Activated CD4-positive, CD25-positive, alpha-beta regulatory T cell treated with anti-CD3 and anti-CD28 coated beads, Interleukin-2, amount 50 U/mL, for 16 hours (primary cell): ENCODE measurements around the gene DOLK.
A peak's percentile ranks its signal among the peaks of the same experiment; 100 is the strongest.

ENCODE experiments used
- DNase-seq: peaks from one replicate; pipeline ENCODE4 v3.0.0-alpha.2; 2020; ENCODE audit warnings: low read depth, low spot score

Gene DOLK

GRCh38 chr9:128906741-128907140 lies 40.7 kb downstream of the DOLK start:
- DNase-seq: no peak

- DNase-seq: no peak
These were observed 41.4 kb downstream of the DOLK start for GRCh38 chr9:128905964-128906363.

DNA sequence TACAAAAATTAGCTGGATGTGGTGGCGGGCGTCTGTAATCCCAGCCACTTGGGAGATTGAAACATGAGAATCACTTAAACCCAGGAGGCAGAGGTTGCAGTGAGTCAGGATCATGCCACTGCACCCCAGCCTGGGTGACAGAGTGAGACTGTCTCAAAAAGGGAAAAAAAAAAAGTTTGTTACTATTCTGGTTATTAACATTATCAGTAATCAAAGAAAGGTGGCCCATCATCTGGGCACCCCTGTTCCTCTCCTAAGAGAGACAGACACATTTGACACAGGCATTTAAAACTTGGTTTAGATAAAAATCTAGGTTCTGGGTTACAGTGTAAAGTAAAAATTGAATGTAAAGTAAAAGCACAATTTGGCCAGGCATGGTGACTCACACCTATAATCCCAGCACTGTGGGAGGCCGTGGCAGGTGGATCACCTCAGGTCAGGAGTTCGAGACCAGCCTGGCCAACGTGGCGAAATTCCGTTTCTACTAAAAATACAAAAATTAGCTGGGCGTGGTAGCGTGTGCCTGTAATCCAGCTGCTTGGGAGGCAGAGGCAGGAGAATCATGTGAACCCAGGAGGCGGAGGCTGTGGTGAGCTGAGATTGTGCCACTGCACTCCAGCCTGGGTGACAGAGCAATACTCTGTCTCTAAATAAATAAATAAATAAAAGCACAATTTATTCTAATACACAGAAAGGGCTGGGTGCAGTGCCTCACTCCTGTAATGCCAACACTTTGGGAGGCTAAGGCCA lies 43.4 kb downstream of the DOLK start:
- no peak for DNase-seq

- no peak for DNase-seq
These were observed 44.3 kb downstream of the DOLK start for GRCh38 chr9:128903079-128903461.

DNA sequence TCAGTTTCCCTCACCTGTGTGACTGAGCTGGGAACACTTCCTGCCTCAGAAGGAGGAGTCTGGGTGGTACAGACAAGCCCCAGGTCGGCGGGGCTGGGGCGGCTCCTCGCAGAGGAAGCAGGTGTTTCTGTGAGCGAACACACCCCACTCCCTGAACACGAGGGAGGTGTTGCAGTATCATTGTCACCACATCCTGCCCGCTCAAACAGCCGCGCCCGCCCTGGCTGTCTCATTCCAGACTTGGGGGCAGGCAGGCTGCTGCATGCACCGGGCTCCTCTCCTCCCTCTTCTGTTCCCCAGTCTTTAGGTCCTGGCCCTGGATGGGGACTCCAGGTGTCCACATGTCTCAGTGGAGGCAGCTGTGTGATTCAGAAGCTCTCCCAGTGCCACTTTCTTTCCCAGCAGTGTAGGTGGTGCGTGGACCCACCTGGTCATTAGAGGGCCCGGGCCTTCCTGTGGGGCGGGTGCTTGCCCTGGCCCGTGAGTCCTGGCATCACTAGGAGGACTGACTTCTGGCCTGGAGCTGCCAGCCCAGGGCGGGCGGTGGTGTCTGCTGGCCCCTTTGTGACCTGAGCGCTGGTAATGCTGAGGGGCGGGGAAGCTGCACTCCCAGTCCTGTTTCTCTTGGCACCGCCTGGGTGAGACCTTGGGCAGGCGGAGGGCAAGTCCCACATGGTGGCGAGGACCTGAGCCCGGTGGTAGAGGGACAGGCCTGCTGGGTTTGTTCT lies 44.9 kb downstream of the DOLK start:
- DNase-seq: peak; percentile 72

DNA sequence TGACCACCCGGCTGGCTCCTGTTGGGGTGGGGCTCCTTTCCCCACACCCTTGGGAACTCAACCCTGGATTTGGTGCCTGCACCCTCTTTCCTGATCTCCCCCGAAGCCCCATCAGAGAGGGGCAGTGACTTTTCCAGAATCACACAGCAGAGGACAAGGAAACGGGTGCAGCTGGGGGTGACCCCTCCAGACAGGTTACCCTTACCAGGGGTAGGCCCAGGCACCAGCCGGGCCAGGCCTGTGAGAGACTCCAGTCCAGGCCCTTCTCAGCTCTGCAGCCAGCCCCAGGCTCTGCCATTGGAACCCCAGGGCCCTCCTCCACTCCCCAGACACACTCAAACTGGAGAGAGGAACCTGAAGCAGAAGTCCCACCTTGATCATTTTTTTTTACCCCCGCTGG lies 45.6 kb downstream of the DOLK start:
- DNase-seq: no peak

DNA sequence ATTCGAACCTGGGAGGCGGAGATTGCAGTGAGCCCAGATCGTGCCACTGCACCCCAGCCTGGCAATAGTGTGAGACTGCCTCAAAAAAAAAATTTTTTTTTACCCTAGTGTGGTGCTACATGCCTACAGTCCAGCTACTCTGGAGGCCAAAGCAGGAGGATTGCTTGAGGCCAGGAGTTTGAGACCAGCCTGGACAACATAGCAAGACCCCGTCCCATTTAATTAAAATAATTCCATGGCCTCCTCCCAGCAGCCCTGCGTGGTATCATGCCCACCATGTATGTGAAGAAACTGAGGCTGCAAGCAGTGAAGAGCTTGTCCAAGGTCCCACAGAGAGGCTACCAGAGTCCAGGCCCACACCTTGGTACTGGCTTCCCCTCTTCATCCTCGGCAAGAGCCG lies 46.0 kb downstream of the DOLK start:
- DNase-seq: no peak

DNA sequence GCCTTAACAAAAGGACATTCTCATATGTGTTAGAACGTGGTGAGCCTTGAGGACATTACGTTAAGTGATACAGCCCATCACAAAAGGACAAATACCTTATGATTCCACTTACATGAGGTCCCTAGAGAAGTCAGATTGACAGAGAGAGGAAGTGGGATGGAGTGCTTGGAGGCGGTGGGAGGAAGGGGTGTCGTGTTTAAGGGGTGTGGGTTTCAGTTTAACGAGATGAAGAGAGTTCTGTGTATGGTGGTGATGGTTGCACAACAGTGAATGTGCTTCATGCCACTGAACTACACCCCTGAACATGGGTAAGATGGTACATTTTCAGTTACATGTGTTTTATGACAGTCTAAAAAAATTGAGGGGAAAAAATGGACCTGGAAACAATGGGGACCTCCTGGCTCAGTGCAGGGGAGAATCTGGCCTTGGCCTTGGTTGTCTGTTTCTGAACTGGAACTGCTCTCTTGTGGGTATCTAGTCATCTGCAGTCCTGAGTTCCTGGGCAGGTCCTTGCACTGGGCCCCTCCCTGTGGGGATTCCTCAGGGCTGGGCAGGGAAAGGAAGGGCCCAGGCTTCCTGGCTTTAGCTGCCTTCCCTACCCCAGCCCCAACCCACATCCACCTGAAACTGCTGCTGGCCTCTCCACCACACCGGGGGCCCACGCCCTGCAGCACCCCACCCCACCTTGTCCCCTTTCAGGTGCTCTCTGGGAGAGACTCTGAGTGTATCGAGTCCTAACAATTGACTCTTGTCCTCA lies 47.7 kb downstream of the DOLK start:
- no peak for DNase-seq

- DNase-seq: no peak
These were observed 48.4 kb downstream of the DOLK start for GRCh38 chr9:128898845-128899565.

- DNase-seq: no peak
These were observed 49.0 kb downstream of the DOLK start for GRCh38 chr9:128898382-128898781.

GRCh38 chr9:128895556-128895955 lies 51.8 kb downstream of the DOLK start:
- DNase-seq: no peak
